NCI-H1694 treated with DMSO at 0.1 percent for 48 hours (cell line): Measurements from ENCODE around the gene SLC25A30.
"Not testable (repeated sequence)": the region's sequence is repeated elsewhere in the genome, so short reads cannot be mapped to it uniquely, and the experiment has no call there.

ENCODE experiments used
- DNase-seq: peaks from one replicate; lab custom pipeline; 2025; lab: John Stamatoyannopoulos, UW

Gene SLC25A30

DNA sequence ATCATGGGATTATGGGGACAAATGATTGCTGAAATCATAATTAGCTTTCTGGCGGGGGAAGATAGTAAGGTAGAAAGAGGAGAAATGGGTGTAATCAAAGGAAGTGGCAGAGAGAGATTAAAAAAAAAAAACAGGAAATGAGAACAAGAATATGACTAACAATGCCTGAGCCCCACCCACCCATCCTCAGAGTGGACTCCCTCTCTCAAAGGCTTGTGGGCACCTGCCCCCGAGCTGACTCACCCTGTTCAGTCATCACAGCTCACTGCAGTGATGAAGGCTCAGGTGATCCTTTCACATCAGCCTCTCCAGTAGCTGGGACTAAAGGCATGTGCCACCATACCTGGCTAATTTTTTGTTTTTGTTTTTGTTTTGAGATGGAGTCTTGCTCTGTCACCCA lies 50.8 kb downstream of the SLC25A30 start:
- no peak for DNase-seq

DNA sequence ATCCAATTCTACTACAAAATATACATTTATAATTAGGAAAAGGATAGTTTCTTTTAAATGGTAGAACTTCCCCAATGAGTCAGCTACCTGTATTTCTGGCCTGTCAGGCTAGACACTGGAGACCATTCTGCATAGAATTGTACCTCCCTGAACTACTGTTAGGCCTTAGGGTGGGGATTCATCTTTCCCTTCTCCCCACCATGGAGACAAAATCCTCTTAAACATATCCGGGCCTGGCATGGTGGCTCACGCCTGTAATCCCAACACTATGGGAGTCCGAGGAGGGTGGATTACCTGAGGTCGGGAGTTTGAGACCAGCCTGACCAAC lies 52.7 kb downstream of the SLC25A30 start:
- no peak for DNase-seq

DNA sequence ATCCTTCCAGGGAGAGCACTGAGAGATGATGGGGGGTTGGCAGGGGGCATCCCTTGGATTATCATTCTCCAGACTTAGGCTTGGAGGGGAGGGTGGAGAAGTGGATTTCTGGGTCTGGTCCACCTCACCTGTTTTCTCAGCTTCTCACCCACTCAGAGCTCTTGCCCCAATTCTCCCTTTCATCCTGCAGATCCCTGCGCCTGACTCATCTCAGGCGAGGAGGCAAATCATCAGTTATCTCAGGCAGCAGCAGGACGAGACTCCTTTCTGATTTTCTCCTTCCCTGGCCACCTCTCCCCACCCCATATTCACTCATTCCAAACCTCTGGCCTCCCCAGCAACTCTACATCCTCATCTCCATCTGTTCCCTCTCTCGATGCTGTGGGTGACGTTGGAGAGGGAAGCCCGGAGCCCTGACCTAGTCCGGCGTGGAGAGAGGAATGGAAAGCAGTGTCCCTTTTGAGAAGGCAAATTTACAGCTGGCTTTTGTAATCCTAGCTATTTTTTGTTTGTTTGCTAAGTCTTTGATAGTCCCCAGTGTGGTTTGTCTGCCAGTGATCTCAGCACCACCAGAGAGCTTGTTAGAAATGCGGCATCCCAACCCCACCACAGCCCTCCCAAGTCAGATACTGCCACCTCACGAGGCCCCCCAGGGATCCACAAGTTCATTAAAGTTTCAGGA lies 53.2 kb downstream of the SLC25A30 start:
- DNase-seq, result no peak

DNA sequence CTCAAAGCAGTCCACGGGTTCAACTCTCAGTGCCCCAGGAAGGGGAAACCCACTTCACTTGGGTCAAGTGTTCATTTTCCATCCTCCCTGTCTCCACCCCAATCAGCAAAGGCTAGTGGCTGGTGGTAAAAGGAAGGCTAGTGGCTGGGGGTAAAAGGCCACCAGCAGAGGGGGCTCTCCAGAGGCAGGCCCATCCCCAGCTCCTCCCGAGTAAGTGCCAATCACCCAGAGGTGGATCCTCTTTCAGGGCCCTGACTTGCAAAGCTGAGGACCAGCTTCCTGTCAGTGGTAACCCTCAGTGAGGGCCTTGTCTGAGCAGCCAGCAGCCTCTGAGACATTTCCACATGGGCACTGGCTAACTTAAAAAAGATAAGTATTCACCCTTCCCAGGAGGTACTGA lies 55.2 kb downstream of the SLC25A30 start:
- DNase-seq, result no peak

DNA sequence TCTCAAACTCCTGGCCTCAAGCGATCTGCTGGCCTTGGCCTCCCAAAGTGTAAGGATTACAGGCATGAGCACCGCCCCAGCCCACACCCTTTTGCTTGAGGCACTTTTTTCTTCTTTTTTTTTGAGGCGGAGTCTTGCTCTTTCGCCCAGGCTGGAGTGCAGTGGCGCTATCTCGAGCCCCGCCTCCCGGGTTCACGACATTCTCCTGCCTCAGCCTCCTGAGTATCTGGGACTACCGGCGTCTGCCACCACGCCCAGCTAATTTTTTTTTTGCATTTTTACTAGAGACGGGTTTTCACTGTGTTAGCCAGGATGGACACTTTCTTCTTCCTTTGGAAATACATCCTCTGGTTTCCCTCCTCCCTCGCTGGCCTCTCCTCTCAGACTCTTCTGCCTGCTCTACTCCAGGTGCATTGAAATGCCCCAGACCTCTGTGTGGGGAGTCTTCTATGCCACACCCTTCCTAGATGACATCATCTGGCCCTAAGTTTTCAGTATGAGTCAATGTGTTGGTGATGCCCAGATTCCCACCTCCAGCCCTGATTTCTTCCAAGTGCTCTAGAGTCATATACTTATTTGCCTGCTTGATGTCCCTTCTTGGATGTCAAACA lies 56.5 kb downstream of the SLC25A30 start:
- DNase-seq, result no peak

DNA sequence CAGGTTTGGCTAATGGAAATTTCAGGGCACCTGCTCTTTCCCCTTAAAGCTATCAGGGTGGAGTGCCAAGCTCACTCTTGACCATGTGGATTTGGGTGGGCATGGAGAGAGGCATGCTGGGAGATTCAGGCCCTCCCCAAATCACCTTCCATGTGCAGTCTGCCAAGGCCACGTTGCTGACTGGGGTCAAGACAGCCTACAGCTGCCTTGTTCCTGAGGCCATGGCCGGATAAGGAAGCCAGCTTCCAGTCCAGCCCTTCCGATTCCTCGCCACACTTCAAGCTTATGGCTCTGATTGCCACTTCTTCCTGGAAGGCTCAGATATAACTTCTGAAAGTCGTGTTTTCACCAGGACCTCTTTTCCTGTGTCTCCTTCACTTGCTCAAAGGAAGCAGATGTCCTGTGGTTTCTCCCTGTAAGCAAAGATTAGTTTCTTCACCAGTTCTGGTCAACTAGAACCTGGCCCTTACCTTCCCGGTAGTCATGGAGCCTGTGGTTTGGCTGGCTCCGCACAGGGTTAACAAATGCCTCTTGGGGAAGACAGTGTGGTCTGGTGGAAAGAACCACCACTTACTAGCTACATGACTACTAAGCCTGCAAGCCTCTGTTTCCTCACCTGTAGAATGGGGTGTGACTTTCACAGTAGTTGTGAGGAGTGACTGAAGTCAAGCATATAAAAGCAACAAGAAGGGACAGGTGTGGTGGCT lies 61.1 kb downstream of the SLC25A30 start:
- DNase-seq, result no peak

DNA sequence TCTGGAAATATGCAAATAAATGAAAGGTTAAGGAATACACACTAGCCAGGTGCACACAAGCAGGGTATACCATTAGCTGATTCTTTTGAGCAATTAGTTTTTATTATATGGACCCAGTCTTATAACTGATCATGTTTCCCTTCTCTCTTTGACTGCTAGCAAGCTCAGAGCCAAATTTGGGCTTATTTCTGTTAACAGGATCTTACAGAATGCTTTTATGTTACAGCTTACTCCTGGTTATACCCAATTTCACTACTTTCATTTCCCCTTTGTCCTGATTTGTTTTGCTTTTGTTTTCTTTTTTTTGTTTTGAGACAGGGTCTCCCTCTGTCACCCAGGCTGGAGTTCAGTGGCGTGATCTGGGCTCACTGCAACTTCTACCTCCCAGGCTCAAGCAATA lies 64.3 kb downstream of the SLC25A30 start:
- DNase-seq, result no peak

DNA sequence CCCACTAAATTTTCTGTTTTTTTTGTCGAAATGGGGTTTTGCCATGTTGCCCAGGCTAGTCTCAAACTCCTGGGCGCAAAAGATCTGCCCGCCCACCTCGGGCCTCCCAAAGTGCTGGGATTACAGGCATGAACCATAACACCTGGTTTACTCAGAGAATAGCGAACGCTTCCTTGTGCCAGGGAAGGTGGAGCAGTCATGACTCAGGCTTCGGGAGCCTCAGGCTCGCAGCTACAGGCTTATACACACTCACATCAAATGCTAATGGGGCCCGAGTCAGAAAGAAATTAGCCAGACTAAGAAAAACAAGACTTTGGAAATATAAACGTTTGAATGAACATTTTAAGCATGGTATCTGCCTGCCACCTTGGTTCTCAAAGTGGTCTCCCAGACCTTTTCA lies 66.1 kb downstream of the SLC25A30 start:
- no peak for DNase-seq

DNA sequence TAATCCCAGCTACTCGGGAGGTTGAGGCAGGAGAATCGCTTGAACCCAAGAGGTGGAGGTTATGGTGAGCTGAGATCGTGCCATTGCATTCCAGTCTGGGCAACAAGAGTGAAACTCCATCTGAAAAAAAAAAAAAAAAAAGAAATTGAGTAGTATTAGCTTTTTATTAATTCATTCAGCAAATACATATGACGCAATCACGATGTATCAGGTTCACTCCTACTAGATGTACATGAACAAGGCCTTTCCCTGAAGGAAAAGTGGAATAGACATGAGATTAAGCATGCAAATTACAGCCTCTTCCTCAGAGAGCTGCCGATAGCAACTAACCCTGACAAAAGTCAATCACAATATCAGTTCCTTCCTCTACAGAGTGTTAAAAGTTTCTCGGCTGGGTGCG lies 68.0 kb downstream of the SLC25A30 start:
- no peak for DNase-seq

DNA sequence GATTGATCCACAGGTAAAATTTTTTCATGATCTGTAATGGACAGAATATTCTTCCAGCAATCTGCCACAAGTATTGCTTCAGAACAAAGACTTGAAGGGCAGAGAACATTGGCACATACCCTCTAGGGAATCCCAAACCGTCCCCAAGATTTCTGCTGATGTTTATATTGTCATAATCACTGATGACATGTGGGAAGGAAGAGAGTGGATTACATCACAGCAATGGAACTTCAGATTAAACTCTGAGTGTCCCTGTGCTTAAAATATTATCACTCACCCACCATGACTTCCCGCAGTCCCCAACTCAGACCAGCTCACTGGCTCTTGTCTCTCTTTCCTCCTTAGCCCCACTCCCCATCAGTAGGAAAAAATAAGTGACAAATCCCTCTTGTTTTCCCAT lies 68.7 kb downstream of the SLC25A30 start:
- no peak for DNase-seq

DNA sequence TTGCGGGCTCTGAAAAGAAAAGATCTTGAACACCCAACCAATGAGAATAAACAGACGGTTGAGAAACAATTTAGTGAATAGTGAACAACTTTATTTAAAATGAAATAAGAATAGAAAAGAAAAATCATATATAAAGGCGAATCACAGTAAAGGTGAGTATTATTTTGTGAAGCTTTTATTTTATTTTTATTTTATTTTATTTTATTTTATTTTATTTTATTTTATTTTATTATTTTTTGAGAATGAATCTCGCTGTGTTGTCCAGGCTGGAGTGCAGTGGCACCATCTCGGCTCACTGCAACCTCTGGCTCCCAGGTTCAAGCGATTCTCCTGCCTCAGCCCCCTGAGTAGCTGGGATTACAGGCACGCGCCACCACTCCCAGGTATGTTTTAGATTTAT lies 74.1 kb downstream of the SLC25A30 start:
- not testable (repeated sequence) for DNase-seq
